Body of pancreas (tissue), 4 donors: ENCODE results near the gene UGT1A5.

ENCODE experiments used
- CTCF ChIP-seq, 7 experiments: fragments of 450-650 bp in 4 of 7; fragments of 200-600 bp in 3 of 7; sonication (generic) in 3 of 7; IDR thresholded peaks; one replicate each; pipeline ENCODE4 v1.5.1; 2016 to 2019; ENCODE audit warnings: antibody characterized with exemption in 7 of 7
- POLR2A ChIP-seq, 3 donors: fragments of 450-650 bp; IDR thresholded peaks; one replicate each; pipeline ENCODE4 v1.6.1; 2016; ENCODE audit warnings: antibody characterized with exemption in 3 of 3, mild to moderate bottlenecking in 2 of 3

GRCh38 chr2:233772153-233772552 lies 59.4 kb downstream of the UGT1A5 start:
- no peak for TF ChIP-seq POLR2A (IDR thresholded peaks at IDR 0.05)
- no peak for TF ChIP-seq CTCF (IDR thresholded peaks at IDR 0.05)
